HG03139 (cell line): ENCODE data around the gene ZRANB2.

Experiments
- ATAC-seq: cut with Tn5 transposase; IDR thresholded peaks from one replicate; pipeline ENCODE4 v1.9.1; 2021; ENCODE audit not compliant: unreplicated experiment

The ZRANB2 gene, protein sequence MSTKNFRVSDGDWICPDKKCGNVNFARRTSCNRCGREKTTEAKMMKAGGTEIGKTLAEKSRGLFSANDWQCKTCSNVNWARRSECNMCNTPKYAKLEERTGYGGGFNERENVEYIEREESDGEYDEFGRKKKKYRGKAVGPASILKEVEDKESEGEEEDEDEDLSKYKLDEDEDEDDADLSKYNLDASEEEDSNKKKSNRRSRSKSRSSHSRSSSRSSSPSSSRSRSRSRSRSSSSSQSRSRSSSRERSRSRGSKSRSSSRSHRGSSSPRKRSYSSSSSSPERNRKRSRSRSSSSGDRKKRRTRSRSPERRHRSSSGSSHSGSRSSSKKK

DNA sequence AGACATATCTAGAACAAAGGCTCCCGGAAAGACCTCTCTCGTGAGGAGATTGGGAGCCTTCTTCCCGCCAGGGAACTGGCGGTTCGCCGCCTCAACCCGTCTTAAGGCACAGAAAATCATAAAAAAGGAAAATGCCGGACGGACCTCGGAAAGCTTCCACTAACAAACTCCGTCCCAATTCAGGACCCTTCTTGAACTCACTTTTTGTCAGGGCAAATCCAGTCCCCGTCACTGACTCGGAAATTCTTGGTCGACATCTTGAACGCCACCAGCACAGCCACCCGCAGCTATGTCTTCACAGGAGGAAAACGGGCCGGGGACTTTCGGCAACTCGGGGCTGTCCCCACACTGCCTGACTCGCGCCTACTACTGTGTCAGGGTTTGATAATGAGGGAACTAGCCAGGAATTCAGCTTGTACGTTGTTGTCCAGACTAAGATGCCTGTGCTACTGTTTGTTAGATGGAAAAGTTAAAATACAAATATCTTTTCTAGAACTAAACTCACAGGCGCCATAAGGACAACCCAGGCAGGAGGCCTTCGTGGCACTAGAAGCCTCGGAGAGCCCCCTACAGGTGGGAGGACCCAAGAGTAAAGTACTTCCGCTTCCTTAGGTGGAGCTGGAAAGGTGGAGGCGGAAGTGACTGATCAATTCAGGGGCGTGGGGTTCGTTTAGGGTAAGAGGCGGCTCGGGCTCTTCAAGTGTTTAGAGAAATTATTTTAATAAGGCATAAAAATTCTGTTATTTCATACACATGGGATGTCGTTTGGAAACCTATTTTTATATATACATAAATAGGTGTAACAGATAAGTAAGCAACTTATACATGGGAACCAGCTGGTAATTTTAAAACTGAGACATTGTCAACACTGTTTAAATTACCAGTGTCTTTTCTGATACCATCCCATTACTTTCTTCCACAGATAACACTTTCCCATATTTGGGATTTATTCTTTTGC, at the start of gene ZRANB2:
Gene ZRANB2, minus strand, starts transcription at position 297 of the 958 bp plus-strand sequence. Its CDS starts 40 bp downstream, at position 257.
- ATAC-seq = peak; percentile 99

DNA sequence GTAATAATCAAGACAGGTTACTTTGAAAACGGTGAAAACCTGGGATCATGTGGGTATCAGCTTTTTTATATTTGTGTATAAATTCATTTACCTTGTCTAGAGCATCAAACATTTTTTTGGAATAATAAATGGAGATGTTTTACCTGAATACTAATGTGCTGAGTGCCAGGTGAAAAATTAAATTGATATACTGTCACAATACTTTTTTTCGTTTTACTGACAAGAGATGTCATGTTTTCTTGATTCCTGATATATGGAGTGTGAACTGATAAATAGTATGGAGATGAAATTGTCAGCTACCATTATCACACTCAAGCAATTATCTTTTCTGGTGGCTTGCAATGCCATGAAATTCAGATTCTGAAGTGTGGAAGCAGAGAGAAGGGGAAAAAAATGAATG, 47.2 kb upstream of the ZRANB2 start:
- no peak for ATAC-seq

DNA sequence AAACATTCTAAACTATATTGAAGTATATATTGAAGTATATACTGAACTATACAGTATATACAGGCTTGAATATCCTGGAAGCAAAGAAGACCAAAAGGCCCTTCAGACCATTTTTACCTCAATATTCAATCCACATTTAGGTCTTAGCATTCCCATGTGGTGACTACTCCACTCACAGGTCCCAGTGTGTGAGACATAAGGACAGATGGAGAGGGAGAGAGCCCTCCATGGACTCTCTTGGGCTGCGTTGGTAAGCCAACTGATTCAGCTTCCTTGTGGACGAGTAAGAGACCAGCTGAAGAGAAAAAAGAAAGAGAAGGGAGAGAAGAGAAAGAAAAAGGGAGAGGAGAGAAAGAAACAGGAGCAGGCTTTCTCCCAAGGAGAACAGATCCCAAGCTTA, 37.3 kb upstream of the ZRANB2 start:
- ATAC-seq = no peak

DNA sequence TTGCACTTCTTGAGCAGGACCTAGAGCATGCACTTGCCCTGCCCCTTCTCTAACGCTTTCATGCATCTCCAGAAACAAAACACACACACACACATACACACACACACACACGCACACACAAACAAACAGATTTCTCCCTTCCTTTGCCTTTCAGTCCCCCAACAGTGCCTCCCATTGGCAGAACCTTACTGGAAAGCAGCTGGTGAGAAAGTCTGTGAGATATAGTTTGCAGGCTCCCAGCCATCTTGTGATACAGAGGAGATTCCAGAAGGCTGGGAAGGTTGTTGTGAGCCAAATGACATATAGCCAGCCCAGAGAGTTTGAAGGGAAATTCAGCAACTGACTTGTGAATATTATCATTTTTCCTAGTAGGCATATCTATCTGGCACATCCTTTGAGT, 35.9 kb upstream of the ZRANB2 start:
- no peak for ATAC-seq

DNA sequence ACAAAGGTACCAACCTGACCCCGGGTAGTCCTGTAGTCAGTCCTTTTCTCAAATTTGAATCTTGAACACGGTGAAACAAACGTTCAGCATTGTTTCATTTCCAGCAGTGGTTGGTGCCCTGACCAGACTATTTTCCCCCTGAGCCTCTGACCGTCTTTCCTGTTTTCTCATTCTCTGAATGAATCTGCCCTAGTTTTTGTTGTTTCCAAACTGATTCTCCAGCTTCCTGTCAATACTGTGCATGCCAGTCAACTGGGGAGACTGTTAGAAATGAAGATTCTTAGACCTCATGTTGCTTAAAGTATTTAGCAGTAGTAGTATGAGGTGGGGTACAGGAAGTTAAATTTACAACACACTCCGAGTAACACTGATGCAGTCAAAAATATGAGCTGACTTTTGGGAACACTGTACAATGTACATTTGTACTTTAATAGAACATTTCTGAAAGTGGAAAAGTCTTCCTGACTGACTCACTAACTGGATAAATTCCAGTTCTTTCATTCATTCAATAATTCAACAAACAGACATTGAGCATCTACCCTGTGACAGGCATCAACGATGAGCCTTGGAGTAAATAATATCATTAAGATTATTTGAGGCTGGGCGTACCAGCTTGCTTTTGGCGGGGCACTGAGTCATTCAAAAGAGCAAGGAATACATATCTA, 26.0 kb upstream of the ZRANB2 start:
- ATAC-seq = no peak

DNA sequence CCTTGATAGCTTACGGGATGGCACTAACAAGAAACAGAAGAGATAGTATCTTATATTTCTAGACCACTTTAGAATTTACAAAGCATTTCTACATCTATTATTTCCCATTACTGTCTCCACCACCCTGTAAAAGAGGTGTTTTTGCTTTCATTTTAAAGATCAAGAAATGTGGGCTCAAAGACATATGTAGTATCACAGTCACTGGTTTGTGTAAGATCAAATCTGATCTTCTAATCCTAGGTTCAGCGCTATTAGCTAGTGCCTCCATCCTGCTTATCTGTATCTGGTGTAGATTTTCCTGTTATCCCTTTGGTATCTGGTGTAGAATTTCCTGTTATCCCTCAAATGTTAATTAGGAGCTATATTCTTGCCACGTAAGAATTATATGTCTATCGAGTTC, 23.6 kb upstream of the ZRANB2 start:
- ATAC-seq = no peak

DNA sequence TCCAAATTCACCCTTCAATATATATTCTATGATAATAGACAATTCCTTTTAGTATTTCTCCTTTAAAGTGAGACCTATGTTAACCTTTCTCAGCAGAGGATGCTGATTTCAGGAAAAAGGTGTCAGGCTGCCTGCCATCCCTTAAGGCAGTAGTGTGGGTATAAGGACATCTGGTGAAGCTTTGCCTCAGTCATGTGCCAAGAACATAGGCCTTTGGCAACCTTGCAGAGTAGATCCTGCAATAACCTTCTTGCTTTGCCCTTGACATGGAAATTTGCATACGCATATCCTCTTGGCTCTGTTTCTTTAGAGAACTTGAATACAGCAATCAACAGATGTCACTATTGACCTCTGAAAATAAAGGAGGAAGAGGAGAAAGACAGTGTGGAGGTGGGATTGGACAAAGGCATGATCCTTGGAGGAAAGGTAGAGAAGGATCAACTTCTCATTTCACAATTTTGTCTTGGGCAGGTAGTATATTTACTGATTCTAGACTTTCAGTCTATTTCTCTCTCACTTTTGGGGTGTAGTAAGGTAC, 21.1 kb upstream of the ZRANB2 start:
- no peak for ATAC-seq

DNA sequence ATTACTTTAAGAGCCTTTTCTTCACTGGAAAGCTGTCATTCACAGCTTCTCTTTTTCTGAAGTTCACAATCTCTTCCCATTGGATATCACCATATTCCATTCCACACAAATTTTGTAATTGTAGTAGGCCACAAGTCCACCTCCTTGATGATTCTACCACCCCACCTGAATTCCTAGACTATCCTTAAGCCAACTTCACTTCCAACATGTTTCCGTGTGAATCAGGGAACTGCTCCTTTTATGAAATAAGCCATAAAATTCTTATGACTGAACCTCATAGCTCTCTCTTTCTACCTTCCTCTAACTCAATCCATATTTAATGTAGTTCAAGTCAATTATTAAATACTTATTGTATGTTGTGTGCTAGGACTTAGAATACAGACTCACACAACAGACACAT, 16.6 kb upstream of the ZRANB2 start:
- no peak for ATAC-seq

DNA sequence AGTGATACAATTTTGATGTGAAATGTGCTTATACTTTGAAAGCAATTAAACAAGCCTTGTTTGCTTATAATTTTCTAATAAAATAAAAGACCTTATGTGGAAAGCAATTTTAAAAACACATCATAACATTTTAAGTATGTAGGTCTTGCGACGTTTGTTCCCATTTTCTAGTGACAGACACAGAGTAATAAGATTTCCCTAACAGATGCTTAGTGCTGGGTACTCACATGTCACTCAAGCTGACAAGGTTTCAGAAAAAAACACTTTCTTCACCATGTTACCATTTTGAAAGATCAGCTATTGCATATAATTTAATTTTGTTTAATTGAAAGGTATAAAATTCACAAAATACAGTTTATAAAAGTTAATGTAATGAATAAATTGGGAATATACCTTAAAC, 14.1 kb upstream of the ZRANB2 start:
- ATAC-seq = no peak

DNA sequence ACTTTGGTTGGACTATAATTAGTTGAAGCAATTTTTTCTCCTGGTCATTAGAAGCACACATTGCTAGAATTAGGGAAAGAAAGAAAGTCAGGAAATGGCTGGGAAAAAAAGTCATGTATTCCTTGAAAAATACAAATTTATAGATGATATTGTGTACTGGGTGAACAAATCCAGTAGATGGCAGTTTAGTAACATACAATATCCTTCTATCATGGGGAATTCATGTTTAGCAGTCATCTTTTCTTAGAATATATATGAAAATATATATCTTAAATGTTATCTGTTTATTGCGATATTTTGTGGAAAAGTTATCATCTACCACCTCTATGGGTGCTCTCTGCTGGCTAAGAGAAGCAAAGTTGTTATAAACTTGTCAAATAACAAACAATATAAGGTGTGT, 13.1 kb upstream of the ZRANB2 start:
- ATAC-seq = no peak

DNA sequence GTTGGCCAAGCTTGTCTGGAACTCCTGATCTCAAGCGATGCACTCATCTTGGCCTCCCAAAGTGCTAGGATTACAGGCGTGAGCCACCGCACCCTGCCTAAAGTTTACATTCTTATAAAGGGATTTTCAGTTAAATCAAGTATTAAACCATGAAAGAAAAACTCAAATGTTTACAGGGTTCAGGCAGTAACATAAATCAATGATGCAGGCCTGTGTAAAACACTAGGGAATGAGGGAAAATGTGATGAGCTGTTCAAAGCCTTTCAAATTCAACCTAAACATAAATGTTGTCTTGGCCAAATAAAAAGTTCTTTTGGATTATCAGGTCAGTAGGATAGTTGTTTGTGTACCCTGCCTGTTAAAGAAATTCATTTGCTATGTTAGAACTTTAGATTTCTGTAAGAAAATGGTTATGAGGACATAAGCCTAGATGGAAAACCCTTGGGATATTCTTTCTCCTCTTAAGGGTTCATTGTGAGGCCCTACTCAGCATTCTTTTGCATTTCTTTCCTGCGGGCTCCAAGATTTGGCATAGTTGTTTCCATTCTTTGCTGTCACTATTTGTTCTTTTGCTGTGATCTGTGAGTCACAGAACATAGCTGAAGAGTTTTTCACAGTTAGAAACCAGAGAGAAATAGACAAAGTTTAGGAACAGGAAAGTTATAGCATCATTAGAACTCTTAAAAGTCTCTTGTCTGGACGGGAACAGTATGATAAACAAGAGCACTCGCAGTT, 8.9 kb upstream of the ZRANB2 start:
- ATAC-seq = no peak

DNA sequence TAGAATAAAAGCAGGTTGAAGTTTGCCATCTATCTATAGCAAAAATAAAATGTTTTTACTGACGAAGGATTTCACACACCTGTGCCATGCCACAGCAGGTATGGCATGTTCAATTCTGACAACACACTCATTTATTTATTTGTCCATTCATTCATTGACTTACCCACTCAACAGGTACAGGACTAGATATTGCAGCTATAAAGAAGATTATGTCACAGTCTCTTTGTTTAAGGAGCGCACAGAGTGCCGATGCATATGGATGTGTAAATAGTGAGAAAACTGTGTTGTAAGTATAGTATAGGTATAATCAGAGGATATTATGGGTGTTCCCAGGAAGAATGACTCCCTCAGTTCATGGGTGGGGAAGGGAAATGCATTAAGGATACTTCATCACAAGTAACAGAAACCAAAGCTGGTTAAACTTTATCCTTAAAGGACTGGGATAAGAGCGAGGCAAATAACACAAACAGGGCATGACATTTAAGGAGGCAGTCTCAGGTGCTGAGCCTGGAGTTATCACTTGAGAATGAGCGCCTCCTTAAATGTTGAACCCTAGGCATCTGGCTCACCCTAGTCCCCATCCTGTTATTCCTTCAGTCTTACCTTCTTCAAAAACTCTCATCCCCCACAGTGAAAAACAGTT, 7.9 kb upstream of the ZRANB2 start:
- no peak for ATAC-seq

DNA sequence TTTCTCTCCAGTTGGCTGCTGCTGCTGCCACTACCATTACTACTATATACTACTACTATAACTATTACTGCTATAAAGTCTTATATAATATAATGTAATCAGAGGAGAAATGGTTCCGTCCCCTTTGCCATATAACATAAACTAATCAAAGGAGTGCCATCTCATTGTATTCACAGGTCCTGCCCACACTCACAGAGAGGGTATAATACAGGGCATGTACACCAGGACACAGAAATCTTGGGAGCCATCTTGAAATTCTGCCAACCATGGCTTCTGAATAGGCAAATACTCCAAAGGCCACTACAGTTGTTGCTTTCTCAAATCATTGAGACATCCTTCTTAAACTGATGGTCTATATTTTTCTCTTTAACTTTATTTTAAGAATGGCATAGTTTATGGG, 6.9 kb upstream of the ZRANB2 start:
- no peak for ATAC-seq

DNA sequence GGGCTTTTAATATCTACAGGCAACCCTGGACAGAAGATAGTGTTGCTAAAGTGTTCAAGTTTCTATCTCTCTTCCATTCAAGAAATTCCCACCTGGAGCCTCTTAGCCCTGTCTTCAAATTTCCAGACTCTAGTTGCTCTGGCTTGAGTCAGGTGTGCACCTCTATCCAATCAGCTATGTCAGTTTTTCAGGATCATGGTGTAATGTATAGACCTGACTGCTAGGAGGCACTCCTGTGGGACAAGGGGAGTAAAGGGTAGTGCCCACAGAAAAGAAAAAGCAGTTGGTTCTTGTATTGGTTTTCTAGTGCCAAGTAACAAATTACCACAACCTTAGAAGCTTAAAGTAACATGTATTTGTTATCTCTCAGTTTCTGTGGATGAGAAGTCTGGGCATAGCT, 6.2 kb upstream of the ZRANB2 start:
- ATAC-seq = no peak

DNA sequence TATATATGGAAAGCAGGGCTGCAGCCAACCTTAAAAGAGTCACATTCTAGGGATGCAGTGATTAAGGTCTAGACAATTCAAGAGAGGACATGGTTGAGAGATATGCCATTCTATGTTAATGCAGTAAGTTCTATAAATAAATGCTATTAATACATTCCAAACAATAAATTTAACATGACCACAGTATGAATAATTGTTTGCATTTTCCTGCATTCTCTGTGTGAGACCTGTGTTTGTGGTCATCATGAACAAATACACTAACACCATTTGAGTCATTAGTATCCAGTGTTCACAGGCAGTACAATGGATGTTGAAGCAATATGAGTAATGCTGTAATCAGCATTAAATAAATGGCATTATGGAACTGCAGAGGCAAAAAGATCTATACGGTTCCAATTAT, 5.5 kb upstream of the ZRANB2 start:
- no peak for ATAC-seq

DNA sequence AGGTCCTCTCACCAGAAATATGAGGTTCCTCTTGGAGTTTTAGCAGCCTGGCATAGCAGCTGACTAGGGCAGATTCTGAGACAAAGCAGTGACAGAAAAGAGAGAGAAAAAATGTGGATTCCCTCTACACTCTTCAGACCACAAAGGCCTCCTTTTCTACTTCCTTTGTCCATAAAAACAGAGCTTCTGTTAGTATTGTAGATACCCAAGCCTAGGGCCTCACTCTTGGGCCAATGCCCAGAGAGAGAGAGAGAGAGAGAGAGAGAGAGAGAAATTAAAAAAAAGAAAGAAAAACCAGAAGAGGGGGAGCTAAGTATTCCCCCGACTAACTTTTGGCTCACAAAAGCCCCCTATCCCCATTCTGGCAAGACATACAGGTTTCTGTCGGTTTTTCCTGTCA, 2.4 kb upstream of the ZRANB2 start:
- no peak for ATAC-seq

DNA sequence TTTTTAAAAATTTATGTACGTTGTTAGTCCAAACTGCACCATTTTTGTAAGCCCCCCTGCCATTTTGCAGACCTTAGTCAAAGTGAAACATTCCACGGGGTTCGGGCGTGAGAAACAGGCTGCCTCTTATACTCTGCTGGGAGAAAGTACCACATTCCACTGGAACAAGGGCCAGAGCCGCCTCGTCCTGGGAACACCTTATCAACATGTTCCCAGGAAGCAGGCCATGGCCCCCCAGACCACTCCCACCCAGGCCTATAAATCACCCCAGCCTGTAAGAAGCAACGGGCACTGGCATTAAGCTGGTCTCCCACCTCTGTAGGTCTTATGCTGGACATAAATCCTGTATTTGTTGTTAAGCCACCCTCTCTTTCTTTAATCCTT, 854 bp upstream of the ZRANB2 start:
- no peak for ATAC-seq

DNA sequence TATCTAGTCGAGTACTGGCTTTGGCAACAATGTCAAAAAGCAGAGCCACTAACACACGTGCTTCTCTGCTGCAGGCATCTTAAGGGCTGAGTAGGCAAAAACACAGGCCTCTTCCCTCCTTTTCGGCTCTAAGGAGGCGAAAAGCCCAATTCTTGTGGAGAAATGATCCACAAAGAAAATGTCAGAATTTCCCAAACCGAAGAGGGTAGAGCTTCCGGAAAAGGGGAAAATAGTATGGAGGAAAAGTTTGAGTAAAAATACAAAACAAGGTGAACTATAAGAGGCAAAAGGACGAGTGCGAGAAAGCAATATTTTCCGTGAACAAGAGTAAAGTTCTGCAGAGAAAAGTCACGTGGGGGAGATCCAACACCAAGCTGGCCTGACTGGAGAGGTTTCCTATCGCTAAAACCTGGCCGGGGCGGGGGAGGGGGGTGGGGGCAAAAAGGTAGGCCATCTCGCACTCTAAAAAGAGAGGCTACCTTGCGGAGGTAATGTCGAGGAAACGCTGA, 551 bp downstream of the ZRANB2 start:
- no peak for ATAC-seq

DNA sequence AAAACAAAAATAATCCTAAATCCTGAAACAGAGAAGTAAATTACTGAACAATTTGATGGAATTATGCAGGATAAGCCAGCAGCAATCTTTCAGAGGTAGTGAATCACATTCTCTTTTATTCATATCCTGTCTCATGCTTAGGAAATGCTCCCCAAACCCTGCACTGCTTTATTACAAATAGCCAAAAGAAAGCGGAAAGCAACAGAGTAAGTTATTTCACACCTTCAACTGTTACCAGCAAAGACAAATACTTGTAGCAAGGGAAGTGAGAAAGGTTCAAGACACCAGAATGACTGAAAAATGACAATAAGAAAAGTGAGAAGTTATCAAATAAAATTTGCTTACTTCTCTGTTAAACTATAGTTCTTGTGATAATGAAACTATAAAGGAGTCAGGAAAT, 6.2 kb downstream of the ZRANB2 start:
- ATAC-seq = no peak

DNA sequence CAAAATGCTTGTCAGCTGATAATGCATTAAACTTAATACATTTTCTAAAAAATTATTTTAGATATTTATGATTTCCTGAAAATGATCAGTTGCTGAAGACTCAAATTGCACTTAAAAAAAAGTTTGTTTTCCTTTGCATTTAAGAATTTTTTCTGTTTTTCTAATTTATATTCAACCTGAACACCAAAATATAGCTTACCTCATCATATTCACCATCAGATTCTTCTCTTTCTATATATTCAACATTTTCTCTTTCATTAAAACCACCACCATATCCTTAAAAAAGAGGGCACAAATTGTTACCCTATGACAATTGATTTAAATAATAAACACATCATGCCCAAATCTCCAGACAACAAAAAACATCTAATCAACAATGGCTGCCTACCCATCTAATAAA, 8.6 kb downstream of the ZRANB2 start:
- no peak for ATAC-seq
